Activated CD4-positive, CD25-positive, alpha-beta regulatory T cell (primary cell): ENCODE data around the gene GTPBP6.
"Not testable (repeated sequence)": the region's sequence is repeated elsewhere in the genome, so short reads cannot be mapped to it uniquely, and the experiment has no call there.

Experiments used
- DNase-seq, 4 experiments: peaks; one replicate each; lab custom pipeline; 2025; lab: John Stamatoyannopoulos, UW

The GTPBP6 gene

GRCh38 chrX:352181-352580 lies 33.6 kb upstream of the GTPBP6 start:
- no peak for DNase-seq

- DNase-seq = no peak
Observed at GRCh38 chrX:351736-352135, 33.1 kb upstream of the GTPBP6 start.

DNA sequence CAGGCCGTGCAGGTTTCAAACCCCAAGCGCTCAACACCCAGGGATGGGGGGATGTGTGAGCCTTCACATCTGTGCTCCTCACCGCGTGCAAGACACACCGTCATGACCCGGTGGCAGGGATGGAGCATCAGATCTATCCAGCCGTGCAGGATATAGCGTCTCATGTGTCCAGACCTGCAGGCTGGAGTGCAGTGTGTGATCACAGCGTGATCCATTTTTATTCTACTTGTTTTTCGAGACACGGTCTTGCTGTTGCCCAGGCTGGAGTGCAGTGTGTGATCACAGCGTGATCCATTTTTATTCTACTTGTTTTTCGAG lies 32.7 kb upstream of the GTPBP6 start:
- not testable (repeated sequence) for DNase-seq

GRCh38 chrX:350534-351323 lies 32.1 kb upstream of the GTPBP6 start:
- no peak for DNase-seq

DNA sequence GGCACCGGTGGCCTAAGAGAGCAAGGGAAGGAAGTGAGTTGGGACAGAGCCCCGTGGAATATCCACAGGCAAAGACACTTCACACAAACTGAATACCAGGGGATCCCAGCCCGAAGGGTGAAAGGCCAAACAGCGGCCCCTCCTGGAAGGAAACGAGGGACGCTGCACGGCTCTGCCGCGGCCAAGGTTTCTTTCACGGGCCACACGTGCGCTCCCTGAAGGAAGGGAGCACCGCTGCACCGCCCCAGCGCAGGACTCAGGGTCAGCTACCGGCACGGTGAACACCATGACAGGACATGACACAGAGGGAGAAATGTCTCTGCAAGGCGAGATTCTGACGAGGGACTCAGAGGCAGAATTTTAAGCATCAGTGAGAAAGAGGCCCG lies 31.5 kb upstream of the GTPBP6 start:
- no peak for DNase-seq

GRCh38 chrX:349702-350101 lies 31.1 kb upstream of the GTPBP6 start:
- no peak for DNase-seq

DNA sequence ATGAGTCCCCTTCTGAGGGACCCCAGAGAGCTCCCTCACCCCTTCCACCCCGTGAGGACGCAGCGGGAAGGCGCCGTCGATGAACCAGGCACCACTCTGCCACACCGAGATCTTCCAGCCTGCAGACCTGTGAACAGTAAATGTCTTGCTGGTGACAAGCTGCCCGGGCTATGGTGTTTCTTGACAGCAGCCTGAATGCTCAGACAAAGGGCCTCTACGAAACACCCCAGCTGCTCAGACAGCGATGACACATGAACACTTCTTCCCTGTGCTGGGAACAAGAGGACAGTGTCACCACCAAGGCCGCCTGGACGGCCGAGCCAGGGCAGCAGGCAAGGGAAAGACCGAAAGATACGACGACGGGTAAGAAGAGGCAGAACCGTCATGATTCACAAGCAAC lies 30.6 kb upstream of the GTPBP6 start:
- no peak for DNase-seq

DNA sequence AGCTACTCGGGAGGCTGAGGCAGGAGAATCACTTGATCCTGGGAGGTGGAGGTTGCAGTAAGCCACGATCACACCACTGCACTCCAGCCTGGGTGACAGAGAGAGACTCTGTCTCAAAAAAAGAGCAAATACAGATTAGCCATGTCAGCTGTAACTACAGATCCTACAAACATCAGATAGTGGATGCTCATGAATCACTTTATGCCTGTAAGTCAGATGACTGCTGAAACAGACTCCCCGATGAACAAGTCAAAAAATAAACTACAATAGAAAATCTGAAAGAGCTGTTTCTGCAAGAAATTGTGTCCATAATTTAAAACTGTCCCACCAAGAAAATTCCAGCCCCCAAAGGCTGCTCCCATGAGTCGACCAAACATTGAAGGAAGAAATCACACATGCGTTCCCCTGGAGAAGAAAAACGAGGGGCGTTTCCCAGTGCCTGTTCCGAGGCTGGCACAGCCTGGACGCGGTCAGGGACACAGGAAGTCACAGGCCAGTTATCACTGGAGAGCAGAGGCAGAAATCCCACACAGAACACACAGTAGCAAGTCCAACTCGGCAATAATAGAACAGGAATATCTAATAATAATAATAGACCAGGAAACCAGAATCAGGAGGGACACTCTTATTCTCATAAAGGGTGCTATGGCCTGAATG lies 30.0 kb upstream of the GTPBP6 start:
- no peak for DNase-seq

DNA sequence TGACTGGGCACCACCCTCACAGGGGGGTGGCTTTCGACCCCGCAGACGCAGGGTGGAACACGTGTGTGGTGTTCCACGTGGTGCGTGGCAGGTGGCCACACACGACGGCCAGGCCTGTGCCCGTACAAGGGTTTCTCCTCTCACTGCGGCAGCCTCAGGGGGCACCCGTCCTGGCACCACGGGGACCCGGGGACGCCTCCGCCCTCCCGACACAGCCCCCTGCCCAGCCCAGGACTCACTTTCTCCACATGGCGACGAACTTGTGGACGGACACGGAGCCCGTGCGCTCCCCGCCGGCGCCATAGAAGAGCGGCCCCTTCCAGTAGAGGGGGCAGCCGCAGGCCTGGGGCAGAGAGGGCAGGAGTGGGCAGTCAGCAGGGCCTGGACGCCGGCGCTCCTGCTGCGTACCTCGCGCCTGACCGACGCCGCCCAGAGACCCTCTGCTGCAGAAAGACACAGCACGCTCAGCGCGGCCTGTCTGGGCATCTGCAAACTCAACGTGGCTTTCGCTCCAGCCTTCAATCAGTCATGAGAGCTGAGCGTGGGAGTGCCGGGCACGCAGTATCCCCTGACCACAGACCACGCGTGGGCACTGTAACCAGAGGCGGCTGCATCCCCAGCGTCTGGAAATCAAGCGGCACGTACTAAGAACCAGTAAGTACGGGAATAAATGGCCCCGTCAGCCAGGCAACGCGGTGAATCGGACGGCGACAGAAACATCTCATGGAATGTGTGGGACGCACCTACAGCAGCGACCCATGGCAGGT lies 28.9 kb upstream of the GTPBP6 start:
- no peak for DNase-seq

- no peak for DNase-seq
Observed at GRCh38 chrX:346034-346813, 27.6 kb upstream of the GTPBP6 start.

GRCh38 chrX:345020-345925 lies 26.7 kb upstream of the GTPBP6 start:
- no peak for DNase-seq

DNA sequence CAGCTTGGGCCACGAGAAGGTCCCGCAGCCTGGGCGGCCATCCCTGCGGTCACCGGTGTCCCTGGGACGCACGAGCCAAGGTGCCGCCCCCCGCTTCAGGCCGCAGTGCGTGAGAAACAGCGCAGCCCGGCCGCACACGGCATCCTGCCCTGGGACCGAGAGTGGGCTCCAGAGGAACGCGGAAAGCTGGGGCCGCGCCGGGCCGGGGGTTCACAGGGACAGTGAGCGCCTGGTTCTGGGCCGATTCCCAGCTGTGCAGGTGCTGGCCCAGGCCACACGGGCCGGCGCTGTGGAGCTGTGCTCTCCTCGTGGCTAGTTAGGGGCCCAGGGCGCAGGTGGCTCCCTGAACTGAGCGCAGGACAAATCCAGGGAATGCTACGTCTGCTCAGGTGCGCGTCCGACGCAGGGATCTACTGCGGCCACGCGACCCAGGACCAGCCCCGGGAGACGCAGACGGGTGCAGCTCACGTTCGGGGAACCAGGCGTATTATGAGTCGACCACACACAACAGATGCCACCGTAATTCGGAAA lies 25.8 kb upstream of the GTPBP6 start:
- DNase-seq = no peak

DNA sequence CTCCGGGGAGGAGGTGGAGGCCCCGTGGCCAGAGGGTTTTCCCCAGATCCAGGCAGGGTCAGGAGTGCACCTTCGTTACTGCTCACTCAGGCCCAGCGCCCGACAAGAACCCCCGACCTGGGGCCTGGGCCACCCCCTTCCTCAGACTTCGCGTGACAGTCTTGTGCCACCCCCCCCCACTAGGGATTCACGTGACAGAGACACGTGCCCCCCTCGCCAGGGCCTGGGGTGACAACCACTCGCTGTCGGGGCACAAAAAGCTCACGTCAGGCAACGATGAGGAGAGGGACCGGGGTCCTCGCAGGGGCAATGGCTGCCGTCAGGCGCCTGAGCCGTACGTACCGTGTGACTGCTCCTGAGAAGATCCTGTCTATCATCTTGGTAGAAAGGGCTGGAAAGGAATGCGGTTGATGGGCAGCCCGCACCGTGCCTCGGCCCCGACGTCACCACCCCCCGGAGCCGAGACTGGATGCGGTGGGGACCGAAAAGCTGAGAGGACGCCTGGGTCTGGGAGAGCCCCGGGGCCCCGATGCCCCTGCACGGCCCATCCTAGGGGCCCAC lies 23.0 kb upstream of the GTPBP6 start:
- DNase-seq = no peak

DNA sequence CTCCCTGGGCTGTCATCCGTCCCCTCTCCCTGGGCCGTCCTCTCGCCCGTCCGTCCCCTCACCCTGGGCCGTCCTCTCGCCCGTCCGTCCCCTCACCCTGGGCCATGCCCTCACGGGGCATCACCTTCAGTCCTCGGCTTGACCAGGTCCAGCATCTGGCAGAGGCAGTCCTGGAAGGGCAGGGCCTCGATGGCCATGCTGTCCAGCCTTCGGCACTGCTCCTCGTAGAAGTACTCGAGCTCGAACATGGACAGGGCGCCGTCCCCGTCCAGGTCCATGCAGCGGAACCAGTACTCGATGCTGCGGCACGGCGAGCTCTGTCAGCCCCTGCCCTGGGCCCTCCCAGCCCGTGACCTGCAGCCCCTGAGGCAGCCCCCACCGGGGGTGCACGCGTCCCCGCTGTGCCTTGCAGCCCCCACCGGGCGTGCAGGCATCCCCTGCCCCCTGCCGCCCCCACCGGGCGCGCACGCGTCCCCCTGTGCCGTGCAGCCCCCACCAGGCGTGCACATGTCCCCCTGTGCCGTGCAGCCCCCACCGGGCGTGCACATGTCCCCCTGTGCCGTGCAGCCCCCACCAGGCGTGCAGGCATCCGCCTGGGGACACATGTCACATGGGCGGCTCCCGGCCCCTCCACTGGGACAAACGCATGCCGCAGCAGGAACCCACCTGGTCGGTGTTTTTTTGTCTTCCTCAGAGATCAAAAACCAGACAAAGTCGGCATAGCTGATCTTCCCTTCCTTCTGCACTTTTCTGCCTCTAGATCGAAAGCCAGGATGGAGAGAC lies 22.2 kb upstream of the GTPBP6 start:
- no peak for DNase-seq

GRCh38 chrX:340121-340520 lies 21.5 kb upstream of the GTPBP6 start:
- no peak for DNase-seq

GRCh38 chrX:338836-339400 lies 20.3 kb upstream of the GTPBP6 start:
- peak in 1 of 4 experiments; percentile 1 for DNase-seq

- DNase-seq = no peak
Observed at GRCh38 chrX:338281-338835, 19.8 kb upstream of the GTPBP6 start.

- DNase-seq = no peak
Observed at GRCh38 chrX:337331-337831, 18.8 kb upstream of the GTPBP6 start.

DNA sequence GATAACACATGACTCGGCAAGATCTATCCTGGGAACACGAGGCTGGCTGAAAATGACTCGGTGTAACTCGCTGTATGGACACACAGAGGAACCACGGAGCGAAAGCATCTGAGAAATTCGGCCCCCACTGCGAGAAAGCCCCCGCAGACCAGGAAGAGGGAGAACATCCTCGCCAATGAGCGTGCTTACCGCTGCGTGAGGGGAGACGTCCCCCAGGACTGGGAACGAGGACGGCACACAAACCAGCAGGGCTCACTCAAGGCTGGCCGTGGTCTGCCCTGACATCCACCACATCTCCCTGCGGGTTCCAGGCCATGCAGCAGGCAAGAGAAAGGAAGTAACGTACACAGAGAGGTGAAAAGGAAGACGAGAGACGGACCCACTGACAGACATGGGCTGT lies 17.6 kb upstream of the GTPBP6 start:
- no peak for DNase-seq
